Measurements from ENCODE around the gene DOCK7.

GRCh38 chr1:62608905-62609304, 79.3 kb downstream of the DOCK7 start:
- TF ChIP-seq POLR2A (IDR thresholded peaks at IDR 0.05; ENCODE audit: low read length) (no peak), GATA1 (IDR thresholded peaks at IDR 0.05; ENCODE audit: low read depth, low read length) (no peak)

All from erythroblast (primary cell).